K562 (cell line): ENCODE results near the gene AICDA.

Experiments used
- NR2C1 ChIP-seq, 2 experiments: fragments of 450-650 bp; IDR thresholded peaks; 2 replicates each; pipeline ENCODE4 v1.6.1; 2017; ENCODE audit warnings: mild to moderate bottlenecking in 2 of 2, antibody characterized with exemption in 1 of 2, inconsistent platforms in 1 of 2, missing compliant biosample characterization in 1 of 2, missing genetic modification characterization in 1 of 2
- POLR2A ChIP-seq: fragments of 450-650 bp; conservative IDR thresholded peaks from 2 replicates; pipeline ENCODE4 v1.6.1; 2016
- RAD21 ChIP-seq, 2 experiments: fragments of 250-450 bp in 1 of 2; fragments of 450-650 bp in 1 of 2; sonication (Bioruptor Pico) in 1 of 2; formaldehyde crosslinking in 1 of 2; IDR thresholded peaks in 1 of 2; conservative IDR thresholded peaks in 1 of 2; 2 replicates each; pipeline versions ENCODE4 v1.4.0 to v1.8.0; 2020 to 2022; ENCODE audit warnings: mild to moderate bottlenecking in 2 of 2, moderate library complexity in 1 of 2
- RBM34 ChIP-seq: fragments of 200-400 bp; formaldehyde crosslinking; IDR thresholded peaks from 2 replicates; pipeline ENCODE4 v1.6.1; 2018; ENCODE audit warnings: low read length, borderline replicate concordance; ENCODE audit not compliant: insufficient read depth
- SETDB1 ChIP-seq: IDR thresholded peaks from one replicate; pipeline ENCODE4 v1.6.1; 2012; ENCODE audit warnings: low read length, control low read depth, inconsistent platforms
- SP1 ChIP-seq: sonication (generic); formaldehyde crosslinking; IDR thresholded peaks from 2 replicates; pipeline ENCODE4 v1.8.1; 2022; ENCODE audit warnings: mild to moderate bottlenecking, missing genetic modification reagents
- WHSC1 ChIP-seq: IDR thresholded peaks from one replicate; pipeline ENCODE4 v1.6.1; 2012; ENCODE audit warnings: low read length, control low read depth, inconsistent platforms
- TF ChIP-seq, protein P1 (sequence below): fragments of 200-800 bp; sonication (Bioruptor generic); IDR thresholded peaks from 2 replicates; pipeline ENCODE4 v1.6.1; 2017; ENCODE audit warnings: missing genetic modification characterization, missing compliant biosample characterization
- TF ChIP-seq, protein P2 (sequence below): fragments of 250-450 bp; sonication (Bioruptor Pico); IDR thresholded peaks from 2 replicates; pipeline ENCODE4 v1.4.0; 2020; ENCODE audit warnings: mild to moderate bottlenecking, moderate library complexity, borderline replicate concordance
- TF ChIP-seq, protein P3 (sequence below): sonication (generic); formaldehyde crosslinking; IDR thresholded peaks from 2 replicates; pipeline ENCODE4 v1.9.0; 2022; ENCODE audit warnings: mild to moderate bottlenecking, missing genetic modification reagents
- TF ChIP-seq, protein P4 (sequence below): fragments of 250-450 bp; sonication (Bioruptor Pico); IDR thresholded peaks from 2 replicates; pipeline ENCODE4 v1.5.0; 2020; ENCODE audit warnings: mild to moderate bottlenecking, borderline replicate concordance

DNA sequence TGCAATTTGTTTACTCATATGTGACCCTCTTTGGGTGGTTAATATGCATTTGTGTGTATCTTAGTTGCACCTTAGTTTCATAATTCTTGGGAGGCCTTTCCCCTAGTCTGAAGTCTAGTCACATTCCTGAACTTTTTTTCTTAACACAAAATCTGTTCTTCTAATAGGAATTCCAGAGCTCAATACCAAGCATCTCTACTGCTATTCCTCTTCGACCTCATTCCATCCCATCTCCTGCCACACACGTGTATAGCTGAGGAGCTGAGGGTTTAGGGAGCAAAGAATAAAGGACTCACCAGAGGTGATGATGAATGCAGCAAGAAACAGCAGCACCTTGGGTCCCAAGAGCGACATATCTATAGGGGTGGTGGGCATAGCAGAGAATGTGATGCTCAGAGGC, 49.1 kb upstream of the AICDA start:
- TF ChIP-seq, protein P1, sequence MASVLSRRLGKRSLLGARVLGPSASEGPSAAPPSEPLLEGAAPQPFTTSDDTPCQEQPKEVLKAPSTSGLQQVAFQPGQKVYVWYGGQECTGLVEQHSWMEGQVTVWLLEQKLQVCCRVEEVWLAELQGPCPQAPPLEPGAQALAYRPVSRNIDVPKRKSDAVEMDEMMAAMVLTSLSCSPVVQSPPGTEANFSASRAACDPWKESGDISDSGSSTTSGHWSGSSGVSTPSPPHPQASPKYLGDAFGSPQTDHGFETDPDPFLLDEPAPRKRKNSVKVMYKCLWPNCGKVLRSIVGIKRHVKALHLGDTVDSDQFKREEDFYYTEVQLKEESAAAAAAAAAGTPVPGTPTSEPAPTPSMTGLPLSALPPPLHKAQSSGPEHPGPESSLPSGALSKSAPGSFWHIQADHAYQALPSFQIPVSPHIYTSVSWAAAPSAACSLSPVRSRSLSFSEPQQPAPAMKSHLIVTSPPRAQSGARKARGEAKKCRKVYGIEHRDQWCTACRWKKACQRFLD (CRISPR knock-in tag): no peak
- TF ChIP-seq SETDB1 (no peak), WHSC1 (no peak), NR2C1 (IDR thresholded peaks at IDR 0.05) (no peak), NR2C1 (tag; IDR thresholded peaks at IDR 0.05) (no peak), RAD21 (CRISPR knock-in tag; conservative IDR thresholded peaks at IDR 0.05 in 1 of 2, IDR thresholded peaks at IDR 0.05 in 1 of 2) (no peak), RBM34 (no peak), POLR2A (no peak), SP1 (CRISPR knock-in tag) (no peak)
- TF ChIP-seq, protein P2, sequence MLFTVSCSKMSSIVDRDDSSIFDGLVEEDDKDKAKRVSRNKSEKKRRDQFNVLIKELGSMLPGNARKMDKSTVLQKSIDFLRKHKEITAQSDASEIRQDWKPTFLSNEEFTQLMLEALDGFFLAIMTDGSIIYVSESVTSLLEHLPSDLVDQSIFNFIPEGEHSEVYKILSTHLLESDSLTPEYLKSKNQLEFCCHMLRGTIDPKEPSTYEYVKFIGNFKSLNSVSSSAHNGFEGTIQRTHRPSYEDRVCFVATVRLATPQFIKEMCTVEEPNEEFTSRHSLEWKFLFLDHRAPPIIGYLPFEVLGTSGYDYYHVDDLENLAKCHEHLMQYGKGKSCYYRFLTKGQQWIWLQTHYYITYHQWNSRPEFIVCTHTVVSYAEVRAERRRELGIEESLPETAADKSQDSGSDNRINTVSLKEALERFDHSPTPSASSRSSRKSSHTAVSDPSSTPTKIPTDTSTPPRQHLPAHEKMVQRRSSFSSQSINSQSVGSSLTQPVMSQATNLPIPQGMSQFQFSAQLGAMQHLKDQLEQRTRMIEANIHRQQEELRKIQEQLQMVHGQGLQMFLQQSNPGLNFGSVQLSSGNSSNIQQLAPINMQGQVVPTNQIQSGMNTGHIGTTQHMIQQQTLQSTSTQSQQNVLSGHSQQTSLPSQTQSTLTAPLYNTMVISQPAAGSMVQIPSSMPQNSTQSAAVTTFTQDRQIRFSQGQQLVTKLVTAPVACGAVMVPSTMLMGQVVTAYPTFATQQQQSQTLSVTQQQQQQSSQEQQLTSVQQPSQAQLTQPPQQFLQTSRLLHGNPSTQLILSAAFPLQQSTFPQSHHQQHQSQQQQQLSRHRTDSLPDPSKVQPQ (CRISPR knock-in tag): no peak
- TF ChIP-seq, protein P3, sequence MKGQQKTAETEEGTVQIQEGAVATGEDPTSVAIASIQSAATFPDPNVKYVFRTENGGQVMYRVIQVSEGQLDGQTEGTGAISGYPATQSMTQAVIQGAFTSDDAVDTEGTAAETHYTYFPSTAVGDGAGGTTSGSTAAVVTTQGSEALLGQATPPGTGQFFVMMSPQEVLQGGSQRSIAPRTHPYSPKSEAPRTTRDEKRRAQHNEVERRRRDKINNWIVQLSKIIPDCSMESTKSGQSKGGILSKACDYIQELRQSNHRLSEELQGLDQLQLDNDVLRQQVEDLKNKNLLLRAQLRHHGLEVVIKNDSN (CRISPR knock-in tag): no peak
- TF ChIP-seq, protein P4, sequence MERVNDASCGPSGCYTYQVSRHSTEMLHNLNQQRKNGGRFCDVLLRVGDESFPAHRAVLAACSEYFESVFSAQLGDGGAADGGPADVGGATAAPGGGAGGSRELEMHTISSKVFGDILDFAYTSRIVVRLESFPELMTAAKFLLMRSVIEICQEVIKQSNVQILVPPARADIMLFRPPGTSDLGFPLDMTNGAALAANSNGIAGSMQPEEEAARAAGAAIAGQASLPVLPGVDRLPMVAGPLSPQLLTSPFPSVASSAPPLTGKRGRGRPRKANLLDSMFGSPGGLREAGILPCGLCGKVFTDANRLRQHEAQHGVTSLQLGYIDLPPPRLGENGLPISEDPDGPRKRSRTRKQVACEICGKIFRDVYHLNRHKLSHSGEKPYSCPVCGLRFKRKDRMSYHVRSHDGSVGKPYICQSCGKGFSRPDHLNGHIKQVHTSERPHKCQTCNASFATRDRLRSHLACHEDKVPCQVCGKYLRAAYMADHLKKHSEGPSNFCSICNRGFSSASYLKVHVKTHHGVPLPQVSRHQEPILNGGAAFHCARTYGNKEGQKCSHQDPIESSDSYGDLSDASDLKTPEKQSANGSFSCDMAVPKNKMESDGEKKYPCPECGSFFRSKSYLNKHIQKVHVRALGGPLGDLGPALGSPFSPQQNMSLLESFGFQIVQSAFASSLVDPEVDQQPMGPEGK (CRISPR knock-in tag): no peak
